HepG2 (cell line): ENCODE measurements around the gene FAM117B. TPM values are rescaled to one million over a fixed set of nuclear protein-coding genes. Genes with fewer than 3 reads are reported as not detected.
A peak's percentile ranks its signal among the peaks of the same experiment; 100 is the strongest.

Experiments used
- ATF3 ChIP-seq: sonication (generic); formaldehyde crosslinking; IDR thresholded peaks from 2 replicates; pipeline ENCODE4 v1.4.0; 2020; ENCODE audit warnings: missing genetic modification reagents
- BCL6 ChIP-seq: IDR thresholded peaks from 2 replicates; pipeline ENCODE4 v1.6.1; 2016; ENCODE audit warnings: missing genetic modification reagents, missing compliant biosample characterization
- CCDC6 ChIP-seq: sonication (generic); formaldehyde crosslinking; IDR thresholded peaks from 2 replicates; pipeline ENCODE4 v1.8.1; 2022; ENCODE audit warnings: mild to moderate bottlenecking, missing genetic modification reagents, moderate library complexity
- HNF1A ChIP-seq, 2 experiments: sonication (generic) in 1 of 2; formaldehyde crosslinking in 1 of 2; IDR thresholded peaks; 2 replicates each; pipeline versions ENCODE4 v1.4.0 to v1.6.1; 2016 to 2020; ENCODE audit warnings: borderline replicate concordance in 1 of 2, low read depth in 1 of 2, mild to moderate bottlenecking in 1 of 2, missing genetic modification reagents in 1 of 2
- JDP2 ChIP-seq: sonication (generic); formaldehyde crosslinking; IDR thresholded peaks from 2 replicates; pipeline ENCODE4 v1.8.1; 2022; ENCODE audit warnings: missing genetic modification reagents, borderline replicate concordance
- MAF1 ChIP-seq: sonication (generic); formaldehyde crosslinking; IDR thresholded peaks from 2 replicates; pipeline ENCODE4 v1.5.0; 2020; ENCODE audit warnings: missing genetic modification reagents, borderline replicate concordance
- MED1 ChIP-seq: sonication (generic); formaldehyde crosslinking; IDR thresholded peaks from 2 replicates; pipeline ENCODE4 v1.4.0; 2020; ENCODE audit warnings: missing genetic modification reagents
- MTF2 ChIP-seq: sonication (generic); formaldehyde crosslinking; IDR thresholded peaks from 2 replicates; pipeline ENCODE4 v1.5.0; 2020; ENCODE audit warnings: missing genetic modification reagents, borderline replicate concordance
- NR2F2 ChIP-seq: IDR thresholded peaks from 2 replicates; pipeline ENCODE4 v1.6.1; 2012; ENCODE audit warnings: low read depth, inconsistent platforms, borderline replicate concordance
- PITX1 ChIP-seq: sonication (generic); formaldehyde crosslinking; IDR thresholded peaks from 2 replicates; pipeline ENCODE4 v1.5.1; 2020; ENCODE audit warnings: mild to moderate bottlenecking, missing genetic modification reagents
- RERE ChIP-seq: IDR thresholded peaks from 2 replicates; pipeline ENCODE4 v1.6.1; 2016; ENCODE audit warnings: low read depth, missing genetic modification reagents, missing compliant biosample characterization
- SALL2 ChIP-seq: sonication (generic); formaldehyde crosslinking; IDR thresholded peaks from 2 replicates; pipeline ENCODE4 v1.8.1; 2023; ENCODE audit warnings: mild to moderate bottlenecking, missing genetic modification reagents, inconsistent platforms
- TAF15 ChIP-seq: fragments of 200-400 bp; formaldehyde crosslinking; IDR thresholded peaks from one replicate; pipeline ENCODE4 v1.6.1; 2018; ENCODE audit warnings: mild to moderate bottlenecking, low read depth, low read length; ENCODE audit not compliant: poor library complexity, severe bottlenecking
- ZFP36 ChIP-seq: fragments of 150-350 bp; IDR thresholded peaks from 2 replicates; pipeline ENCODE4 v1.6.1; 2018; ENCODE audit warnings: borderline replicate concordance, low read length, low read depth; ENCODE audit not compliant: partially characterized antibody
- ZNF207 ChIP-seq: fragments of 450-650 bp; IDR thresholded peaks from 2 replicates; pipeline ENCODE4 v1.6.1; 2016; ENCODE audit warnings: antibody characterized with exemption, borderline replicate concordance
- ZNF317 ChIP-seq: sonication (generic); formaldehyde crosslinking; IDR thresholded peaks from 2 replicates; pipeline ENCODE4 v1.5.0; 2020; ENCODE audit warnings: mild to moderate bottlenecking, missing genetic modification reagents
- ZSCAN29 ChIP-seq: sonication (generic); formaldehyde crosslinking; conservative IDR thresholded peaks from 2 replicates; pipeline ENCODE4 v1.4.0; 2020; ENCODE audit warnings: mild to moderate bottlenecking, missing genetic modification reagents
- polyA plus RNA-seq, 8 experiments: library from polyadenylated mRNA; depleted of rRNA in 3 of 8; stranded (reverse) in 7 of 8; unstranded in 1 of 8; fragments of >200 nt; fragmentation: Illumina TruSeq in 4 of 8; extraction: Trizol in 4 of 8; gene quantifications; 2 replicates each; pipeline versions ENCODE4 v1.2.1 to v1.2.3, GENCODE V29; 2011 to 2016; ENCODE audit warnings: low read depth in 4 of 8, missing spikeins in 1 of 8, mixed read lengths in 1 of 8; ENCODE audit not compliant: insufficient read depth in 1 of 8
- total RNA-seq, 5 experiments: library from RNA; depleted of rRNA; stranded (reverse); fragments of >200 nt; fragmentation: Illumina TruSeq; extraction: Trizol; gene quantifications; 2 replicates each; pipeline ENCODE4 v1.2.3, GENCODE V29; 2016; ENCODE audit warnings: low read depth in 1 of 5
- TF ChIP-seq, protein P1 (sequence below): sonication (generic); formaldehyde crosslinking; IDR thresholded peaks from 2 replicates; pipeline ENCODE4 v1.5.0; 2020; ENCODE audit warnings: mild to moderate bottlenecking, missing genetic modification reagents

The FAM117B gene
- total and polyA plus RNA-seq, 2 of the 13 experiments (the other 11 are each of a cell fraction or from before 2014, with no cell fraction given), result 5.8 to 11.0 TPM

DNA sequence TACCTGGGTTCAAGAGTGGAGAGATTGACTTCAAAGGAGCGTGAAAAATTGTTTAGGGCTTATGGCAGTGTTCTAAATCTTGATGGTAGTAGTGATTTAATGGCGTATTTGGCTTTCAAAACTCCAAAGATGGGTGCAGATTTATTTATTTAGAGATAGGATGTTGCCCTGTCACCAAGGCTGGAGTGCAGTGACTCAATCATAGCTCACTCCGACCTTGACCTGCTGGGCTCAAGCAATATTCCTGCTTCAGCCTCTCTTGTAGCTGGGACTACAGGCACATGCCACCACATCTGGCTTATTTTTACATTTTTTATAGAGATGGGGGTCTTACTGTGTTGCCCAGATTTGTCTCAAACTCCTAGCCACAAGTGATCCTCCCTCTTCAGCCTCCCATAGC is 52.5 kb downstream of the FAM117B start (continued):
- TF ChIP-seq, protein P1, sequence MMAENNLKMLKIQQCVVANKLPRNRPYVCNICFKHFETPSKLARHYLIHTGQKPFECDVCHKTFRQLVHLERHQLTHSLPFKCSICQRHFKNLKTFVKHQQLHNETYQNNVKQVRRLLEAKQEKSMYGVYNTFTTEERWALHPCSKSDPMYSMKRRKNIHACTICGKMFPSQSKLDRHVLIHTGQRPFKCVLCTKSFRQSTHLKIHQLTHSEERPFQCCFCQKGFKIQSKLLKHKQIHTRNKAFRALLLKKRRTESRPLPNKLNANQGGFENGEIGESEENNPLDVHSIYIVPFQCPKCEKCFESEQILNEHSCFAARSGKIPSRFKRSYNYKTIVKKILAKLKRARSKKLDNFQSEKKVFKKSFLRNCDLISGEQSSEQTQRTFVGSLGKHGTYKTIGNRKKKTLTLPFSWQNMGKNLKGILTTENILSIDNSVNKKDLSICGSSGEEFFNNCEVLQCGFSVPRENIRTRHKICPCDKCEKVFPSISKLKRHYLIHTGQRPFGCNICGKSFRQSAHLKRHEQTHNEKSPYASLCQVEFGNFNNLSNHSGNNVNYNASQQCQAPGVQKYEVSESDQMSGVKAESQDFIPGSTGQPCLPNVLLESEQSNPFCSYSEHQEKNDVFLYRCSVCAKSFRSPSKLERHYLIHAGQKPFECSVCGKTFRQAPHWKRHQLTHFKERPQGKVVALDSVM (CRISPR knock-in tag), result peak; percentile 37; the same call in 1 of the 2 replicates
- TF ChIP-seq NR2F2, result no peak
- TF ChIP-seq SALL2 (CRISPR knock-in tag), result no peak
- no peak for TF ChIP-seq JDP2 (CRISPR knock-in tag)
- TF ChIP-seq ATF3 (CRISPR knock-in tag), result no peak; the same call in 1 of the 2 replicates
- peak; percentile 45; the same call in 1 of the 2 replicates for TF ChIP-seq MED1 (CRISPR knock-in tag)
- no peak for TF ChIP-seq ZFP36
- no peak for TF ChIP-seq ZNF317
- no peak for TF ChIP-seq PITX1 (CRISPR knock-in tag)
- no peak for TF ChIP-seq ZNF207
- TF ChIP-seq HNF1A (IDR thresholded peaks at IDR 0.05; ENCODE audit: low read depth), result no peak
- no peak for TF ChIP-seq HNF1A (CRISPR knock-in tag; IDR thresholded peaks at IDR 0.05; ENCODE audit: borderline replicate concordance)
- no peak for TF ChIP-seq ZSCAN29 (CRISPR knock-in tag)
- no peak for TF ChIP-seq RERE (CRISPR knock-in tag)
- no peak for TF ChIP-seq MTF2 (CRISPR knock-in tag)
- TF ChIP-seq TAF15, result no peak
- no peak for TF ChIP-seq MAF1
- TF ChIP-seq CCDC6 (CRISPR knock-in tag), result no peak
- TF ChIP-seq BCL6 (CRISPR knock-in tag), result peak; percentile 47; the same call in 1 of the 2 replicates
